Body of pancreas (tissue), 4 donors: Measurements from ENCODE around the gene TRERF1. TPM values are rescaled to one million over a fixed set of nuclear protein-coding genes. Genes with fewer than 3 reads are reported as not detected.

Experiments
- ATAC-seq: fragments of 150-250 bp; one replicate; pipeline ENCODE4 v1.9.1; 2016
- DNase-seq, 4 donors: peaks; one replicate each; pipeline ENCODE4 v3.0.0-alpha.2; 2019
- H3K27ac ChIP-seq, 4 donors: fragments of 200-600 bp; sonication (generic); 1 replicate in 3 of 4; 2 replicates in 1 of 4; pipeline versions ENCODE4 v1.5.1 to v1.6.1; 2016 to 2019; ENCODE audit warnings: mild to moderate bottlenecking in 1 of 4, mixed read lengths in 1 of 4, moderate library complexity in 1 of 4
- H3K27me3 ChIP-seq, 2 donors: fragments of 200-600 bp; sonication (generic); one replicate each; pipeline ENCODE4 v1.6.0; 2016; ENCODE audit warnings: mild to moderate bottlenecking in 1 of 2
- H3K36me3 ChIP-seq, 2 donors: fragments of 200-600 bp; sonication (generic); replicated peaks in 1 of 2; 2 replicates each; pipeline ENCODE4 v1.5.1; 2016; ENCODE audit warnings: low read depth in 2 of 2; ENCODE audit not compliant: insufficient read depth in 1 of 2
- H3K4me1 ChIP-seq: fragments of 200-600 bp; sonication (generic); one replicate; pipeline ENCODE4 v1.6.0; 2016
- H3K4me3 ChIP-seq, 2 donors: fragments of 200-600 bp; sonication (generic); 1 replicate in 1 of 2; 2 replicates in 1 of 2; pipeline ENCODE4 v1.5.1; 2016 to 2019
- H3K9me3 ChIP-seq, 3 donors: fragments of 200-600 bp; sonication (generic); 1 replicate in 2 of 3; 2 replicates in 1 of 3; pipeline ENCODE4 v1.5.1; 2016
- CTCF ChIP-seq, 7 experiments: fragments of 450-650 bp in 4 of 7; fragments of 200-600 bp in 3 of 7; sonication (generic) in 3 of 7; IDR thresholded peaks; one replicate each; pipeline ENCODE4 v1.5.1; 2016 to 2019; ENCODE audit warnings: antibody characterized with exemption in 7 of 7
- POLR2A ChIP-seq, 3 donors: fragments of 450-650 bp; IDR thresholded peaks; one replicate each; pipeline ENCODE4 v1.6.1; 2016; ENCODE audit warnings: antibody characterized with exemption in 3 of 3, mild to moderate bottlenecking in 2 of 3
- WGBS, 2 donors: methylation state at CpG; one replicate each; pipeline ENCODE4 v1.1.5; 2017; 5-methylcytosine and 5-hydroxymethylcytosine counted together
- intact Hi-C: fragments of 100-400 bp; cut with DNase I; formaldehyde crosslinking; loops from one replicate; pipeline ENCODE4 v1.15.1; 2023
- total RNA-seq, 2 donors: library from RNA; depleted of rRNA; stranded (reverse); fragments of >200 nt; gene quantifications; one replicate each; pipeline ENCODE4 v1.1.0, GENCODE V29; 2016

The TRERF1 gene
- total RNA-seq, 2 donors from 2014 or later: 2.3 to 3.4 TPM

- H3K4me3 ChIP-seq: no peak overlapping the region
- TF ChIP-seq CTCF (IDR thresholded peaks at IDR 0.05): no peak
- TF ChIP-seq POLR2A (IDR thresholded peaks at IDR 0.05): no peak
- DNase-seq (no peak), ATAC-seq (no peak)
- intact Hi-C loops: no loop called here
- WGBS, 2 donors: 78 to 86% methylated on average over 2 of the region's 2 CpGs
- H3K27me3 ChIP-seq: no peaks in the 10 kb centered on the region
- no peaks in the 10 kb centered on the region for H3K36me3 ChIP-seq
- H3K4me1 ChIP-seq: no peaks in the 10 kb centered on the region
- H3K9me3 ChIP-seq: no peaks in the 10 kb centered on the region
- no peak overlapping the region for H3K27ac ChIP-seq
Observed at GRCh38 chr6:42339991-42340401, 111.7 kb downstream of the TRERF1 start.

- no peak overlapping the region for H3K27ac ChIP-seq
- H3K27me3 ChIP-seq: no peaks in the 10 kb centered on the region
- H3K4me1 ChIP-seq: no peaks in the 10 kb centered on the region
- WGBS, 2 donors: 52 to 54% methylated on average over 7 of the region's 7 CpGs
- no peaks in the 10 kb centered on the region for H3K36me3 ChIP-seq
- intact Hi-C loops: no loop called here
- H3K9me3 ChIP-seq: no peaks in the 10 kb centered on the region
- H3K4me3 ChIP-seq: no peak overlapping the region
- DNase-seq (no peak), ATAC-seq (no peak)
- TF ChIP-seq POLR2A (IDR thresholded peaks at IDR 0.05): no peak
- no peak for TF ChIP-seq CTCF (IDR thresholded peaks at IDR 0.05)
Observed at GRCh38 chr6:42338744-42339222, 112.9 kb downstream of the TRERF1 start.

GRCh38 chr6:42337985-42338743 is 113.6 kb downstream of the TRERF1 start:
- TF ChIP-seq CTCF (IDR thresholded peaks at IDR 0.05) (no peak), POLR2A (IDR thresholded peaks at IDR 0.05) (no peak)
- no peaks in the 10 kb centered on the region for H3K36me3 ChIP-seq
- no peaks in the 10 kb centered on the region for H3K9me3 ChIP-seq
- no peak overlapping the region for H3K27ac ChIP-seq
- ATAC-seq: no peak
- WGBS, 2 donors: 84 to 85% methylated on average over 10 to 11 of the region's 11 CpGs
- no peaks in the 10 kb centered on the region for H3K4me1 ChIP-seq
- H3K27me3 ChIP-seq: no peaks in the 10 kb centered on the region
- H3K4me3 ChIP-seq: no peak overlapping the region
- no peak for DNase-seq
- intact Hi-C loops: no loop called here

- no peaks in the 10 kb centered on the region for H3K9me3 ChIP-seq
- no peak overlapping the region for H3K4me3 ChIP-seq
- no peaks in the 10 kb centered on the region for H3K27me3 ChIP-seq
- DNase-seq (no peak), ATAC-seq (no peak)
- H3K36me3 ChIP-seq: no peaks in the 10 kb centered on the region
- TF ChIP-seq CTCF (IDR thresholded peaks at IDR 0.05) (no peak), POLR2A (IDR thresholded peaks at IDR 0.05) (no peak)
- no peak overlapping the region for H3K27ac ChIP-seq
- intact Hi-C loops: no loop called here
- no peaks in the 10 kb centered on the region for H3K4me1 ChIP-seq
- WGBS, 2 donors: 76 to 91% methylated on average over 5 of the region's 5 CpGs
Observed at GRCh38 chr6:42336431-42336830, 115.3 kb downstream of the TRERF1 start.

GRCh38 chr6:42335896-42336295 is 115.8 kb downstream of the TRERF1 start:
- 93 to 95% methylated on average over 5 of the region's 5 CpGs for WGBS, 2 donors

More at GRCh38 chr6:42335896-42336295, 115.8 kb downstream of the TRERF1 start:
- TF ChIP-seq POLR2A (IDR thresholded peaks at IDR 0.05) (no peak), CTCF (IDR thresholded peaks at IDR 0.05) (no peak)
- H3K4me3 ChIP-seq: no peak overlapping the region
- H3K4me1 ChIP-seq: no peaks in the 10 kb centered on the region
- intact Hi-C loops: no loop called here
- no peaks in the 10 kb centered on the region for H3K36me3 ChIP-seq
- H3K27me3 ChIP-seq: no peaks in the 10 kb centered on the region
- H3K27ac ChIP-seq: no peak overlapping the region
- no peak for DNase-seq
- no peak for ATAC-seq
- H3K9me3 ChIP-seq: no peaks in the 10 kb centered on the region
